SK-N-SH (cell line): ENCODE results near the gene AHRR.

Experiments used
- FOSL2 ChIP-seq: IDR thresholded peaks from 2 replicates; pipeline ENCODE4 v1.4.0; 2012; ENCODE audit warnings: low read depth, mild to moderate bottlenecking, moderate library complexity, borderline replicate concordance
- JUND ChIP-seq: IDR thresholded peaks from 2 replicates; pipeline ENCODE4 v1.4.0; 2012
- MEF2A ChIP-seq: IDR thresholded peaks from 2 replicates; pipeline ENCODE4 v1.4.0; 2012; ENCODE audit warnings: low read depth, borderline replicate concordance
- NRF1 ChIP-seq: IDR thresholded peaks from 2 replicates; pipeline ENCODE4 v1.6.1; 2012; ENCODE audit warnings: low read depth, mild to moderate bottlenecking, low read length
- RAD21 ChIP-seq: IDR thresholded peaks from 2 replicates; pipeline ENCODE4 v1.6.1; 2012; ENCODE audit warnings: mild to moderate bottlenecking, low read length
- SIN3A ChIP-seq: IDR thresholded peaks from 2 replicates; pipeline ENCODE4 v1.6.1; 2012; ENCODE audit warnings: low read depth, mild to moderate bottlenecking, low read length, moderate library complexity, borderline replicate concordance
- TAF1 ChIP-seq: IDR thresholded peaks from 2 replicates; pipeline ENCODE4 v1.6.1; 2012; ENCODE audit warnings: low read depth, mild to moderate bottlenecking, low read length, moderate library complexity, borderline replicate concordance
- TF ChIP-seq, protein P1 (sequence below): fragments of 200-600 bp; sonication (generic); IDR thresholded peaks from 2 replicates; pipeline ENCODE4 v1.6.1; 2017; ENCODE audit warnings: antibody characterized with exemption, mild to moderate bottlenecking, moderate library complexity
- TF ChIP-seq, protein P2 (sequence below): fragments of 150-350 bp; IDR thresholded peaks from 2 replicates; pipeline ENCODE4 v1.6.1; 2017; ENCODE audit warnings: antibody characterized with exemption, low read length, low read depth, borderline replicate concordance

GRCh38 chr5:446066-446882 lies 124.8 kb downstream of the AHRR start:
- TF ChIP-seq FOSL2 (no peak), RAD21 (no peak), TAF1 (no peak), MEF2A (no peak), NRF1 (no peak), SIN3A (no peak), JUND (no peak)
- TF ChIP-seq, protein P1, sequence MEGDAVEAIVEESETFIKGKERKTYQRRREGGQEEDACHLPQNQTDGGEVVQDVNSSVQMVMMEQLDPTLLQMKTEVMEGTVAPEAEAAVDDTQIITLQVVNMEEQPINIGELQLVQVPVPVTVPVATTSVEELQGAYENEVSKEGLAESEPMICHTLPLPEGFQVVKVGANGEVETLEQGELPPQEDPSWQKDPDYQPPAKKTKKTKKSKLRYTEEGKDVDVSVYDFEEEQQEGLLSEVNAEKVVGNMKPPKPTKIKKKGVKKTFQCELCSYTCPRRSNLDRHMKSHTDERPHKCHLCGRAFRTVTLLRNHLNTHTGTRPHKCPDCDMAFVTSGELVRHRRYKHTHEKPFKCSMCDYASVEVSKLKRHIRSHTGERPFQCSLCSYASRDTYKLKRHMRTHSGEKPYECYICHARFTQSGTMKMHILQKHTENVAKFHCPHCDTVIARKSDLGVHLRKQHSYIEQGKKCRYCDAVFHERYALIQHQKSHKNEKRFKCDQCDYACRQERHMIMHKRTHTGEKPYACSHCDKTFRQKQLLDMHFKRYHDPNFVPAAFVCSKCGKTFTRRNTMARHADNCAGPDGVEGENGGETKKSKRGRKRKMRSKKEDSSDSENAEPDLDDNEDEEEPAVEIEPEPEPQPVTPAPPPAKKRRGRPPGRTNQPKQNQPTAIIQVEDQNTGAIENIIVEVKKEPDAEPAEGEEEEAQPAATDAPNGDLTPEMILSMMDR: no peak
- TF ChIP-seq, protein P2, sequence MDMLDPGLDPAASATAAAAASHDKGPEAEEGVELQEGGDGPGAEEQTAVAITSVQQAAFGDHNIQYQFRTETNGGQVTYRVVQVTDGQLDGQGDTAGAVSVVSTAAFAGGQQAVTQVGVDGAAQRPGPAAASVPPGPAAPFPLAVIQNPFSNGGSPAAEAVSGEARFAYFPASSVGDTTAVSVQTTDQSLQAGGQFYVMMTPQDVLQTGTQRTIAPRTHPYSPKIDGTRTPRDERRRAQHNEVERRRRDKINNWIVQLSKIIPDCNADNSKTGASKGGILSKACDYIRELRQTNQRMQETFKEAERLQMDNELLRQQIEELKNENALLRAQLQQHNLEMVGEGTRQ: no peak
